NCI-H2196 (cell line): ENCODE measurements around the gene TBC1D14.

Experiments used
- DNase-seq: peaks from one replicate; lab custom pipeline; 2025; ENCODE audit not compliant: unreplicated experiment; lab: John Stamatoyannopoulos, UW

TBC1D14 gene, protein sequence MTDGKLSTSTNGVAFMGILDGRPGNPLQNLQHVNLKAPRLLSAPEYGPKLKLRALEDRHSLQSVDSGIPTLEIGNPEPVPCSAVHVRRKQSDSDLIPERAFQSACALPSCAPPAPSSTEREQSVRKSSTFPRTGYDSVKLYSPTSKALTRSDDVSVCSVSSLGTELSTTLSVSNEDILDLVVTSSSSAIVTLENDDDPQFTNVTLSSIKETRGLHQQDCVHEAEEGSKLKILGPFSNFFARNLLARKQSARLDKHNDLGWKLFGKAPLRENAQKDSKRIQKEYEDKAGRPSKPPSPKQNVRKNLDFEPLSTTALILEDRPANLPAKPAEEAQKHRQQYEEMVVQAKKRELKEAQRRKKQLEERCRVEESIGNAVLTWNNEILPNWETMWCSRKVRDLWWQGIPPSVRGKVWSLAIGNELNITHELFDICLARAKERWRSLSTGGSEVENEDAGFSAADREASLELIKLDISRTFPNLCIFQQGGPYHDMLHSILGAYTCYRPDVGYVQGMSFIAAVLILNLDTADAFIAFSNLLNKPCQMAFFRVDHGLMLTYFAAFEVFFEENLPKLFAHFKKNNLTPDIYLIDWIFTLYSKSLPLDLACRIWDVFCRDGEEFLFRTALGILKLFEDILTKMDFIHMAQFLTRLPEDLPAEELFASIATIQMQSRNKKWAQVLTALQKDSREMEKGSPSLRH

DNA sequence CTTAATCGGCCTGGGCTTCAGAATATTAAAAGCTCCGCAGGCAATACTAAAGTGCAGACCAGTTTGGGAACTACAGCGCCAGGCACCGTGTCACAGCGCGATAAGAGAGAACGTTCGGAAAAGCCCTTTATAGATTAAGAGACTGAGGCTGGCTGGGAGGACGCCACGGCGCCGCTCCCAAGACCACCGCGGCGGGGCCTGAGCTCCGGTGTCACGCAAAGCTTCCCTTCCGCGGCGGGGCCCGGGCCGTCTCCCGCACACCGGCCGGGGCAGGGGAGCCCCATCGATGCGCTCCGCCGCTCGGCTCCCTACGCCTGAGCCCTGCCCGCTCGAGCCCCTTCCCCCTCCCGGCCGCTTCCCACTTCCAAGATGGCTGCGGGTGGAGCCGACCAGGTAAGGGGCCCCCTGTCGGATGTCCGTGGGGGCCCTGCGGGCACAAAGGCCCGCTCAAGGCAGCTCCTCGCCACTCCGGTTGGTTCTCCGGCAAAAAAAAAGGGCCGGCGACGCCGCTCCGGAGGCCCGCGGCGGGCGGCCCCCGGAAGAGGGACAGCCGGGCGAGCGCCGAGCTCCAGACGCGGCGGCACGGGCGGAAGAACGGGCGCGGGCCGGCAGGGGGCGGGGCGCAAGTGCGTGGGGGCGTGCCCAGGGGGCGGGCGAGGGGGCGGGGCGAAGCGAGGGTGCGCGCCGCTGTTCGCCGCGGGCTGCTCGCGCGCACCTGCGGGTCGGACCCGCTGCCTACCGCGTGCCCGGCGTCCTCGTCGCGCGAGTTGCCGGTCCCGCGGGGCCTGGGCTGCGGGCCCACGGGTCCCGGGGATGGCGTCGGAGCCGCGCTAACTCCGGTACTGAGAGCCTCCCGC lies at the start of gene TBC1D14:
TBC1D14 (plus strand) TSS at position 714 of the 857 bp plus-strand sequence. CDS start 13,564 bp downstream, outside the sequence.
- DNase-seq = peak; percentile 77

DNA sequence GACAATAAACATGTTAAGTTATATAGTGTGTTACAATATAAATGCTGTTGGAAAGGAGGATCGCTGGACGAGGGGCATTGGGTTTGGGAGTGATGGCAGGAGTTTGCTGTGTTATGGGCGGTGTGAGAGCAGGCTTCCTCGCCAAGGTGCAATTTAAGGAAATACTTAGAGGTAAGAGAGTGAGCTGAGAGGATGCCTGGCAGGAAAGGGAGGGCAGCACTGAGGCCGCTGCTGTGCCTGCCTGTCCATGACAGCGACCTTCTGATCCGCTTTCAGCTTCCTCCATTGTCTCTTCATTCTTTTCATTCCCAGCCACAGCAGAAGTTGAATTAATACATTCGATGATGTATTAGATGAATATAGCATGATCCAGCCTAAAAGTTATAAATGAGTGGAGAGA lies 41.2 kb upstream of the TBC1D14 start:
- no peak for DNase-seq

DNA sequence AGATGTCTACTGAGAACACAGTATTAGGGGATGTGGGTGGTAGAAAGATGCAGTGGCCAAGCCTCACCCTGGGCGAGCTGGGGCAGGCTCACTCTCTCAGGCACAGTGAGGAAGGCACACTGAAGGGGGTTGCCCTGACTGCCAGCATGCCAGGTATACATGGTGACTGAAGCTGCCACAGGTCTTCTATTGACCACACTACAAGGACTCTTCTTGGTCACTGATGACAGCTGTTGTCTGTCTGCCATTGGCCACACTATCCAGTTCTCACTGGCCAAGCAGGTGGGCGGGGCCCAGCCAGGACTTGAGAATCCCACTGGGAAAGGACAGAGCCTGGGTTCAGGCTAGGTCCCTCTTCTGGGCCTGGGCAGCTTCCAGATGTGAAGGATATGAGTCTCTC lies 39.7 kb upstream of the TBC1D14 start:
- no peak for DNase-seq

DNA sequence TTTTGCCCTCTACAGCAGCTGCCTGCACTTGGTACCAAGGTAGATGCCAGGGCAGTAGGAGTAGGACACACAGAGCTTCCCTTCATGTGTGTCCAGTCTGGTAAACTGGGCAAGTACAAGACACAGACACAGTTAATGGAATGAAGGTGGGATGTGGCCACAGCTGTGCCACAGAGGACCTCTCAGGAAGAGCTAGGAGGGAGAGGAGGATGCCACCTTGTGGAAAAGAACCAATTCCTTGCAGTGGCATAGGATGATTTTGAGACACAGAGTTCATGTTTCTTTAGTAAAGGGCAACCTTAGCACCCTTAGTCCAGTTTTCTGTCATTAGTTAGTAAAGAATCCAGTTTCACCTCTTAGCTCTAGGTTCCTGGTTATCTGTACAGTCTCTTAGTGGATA lies 36.3 kb upstream of the TBC1D14 start:
- DNase-seq = no peak

DNA sequence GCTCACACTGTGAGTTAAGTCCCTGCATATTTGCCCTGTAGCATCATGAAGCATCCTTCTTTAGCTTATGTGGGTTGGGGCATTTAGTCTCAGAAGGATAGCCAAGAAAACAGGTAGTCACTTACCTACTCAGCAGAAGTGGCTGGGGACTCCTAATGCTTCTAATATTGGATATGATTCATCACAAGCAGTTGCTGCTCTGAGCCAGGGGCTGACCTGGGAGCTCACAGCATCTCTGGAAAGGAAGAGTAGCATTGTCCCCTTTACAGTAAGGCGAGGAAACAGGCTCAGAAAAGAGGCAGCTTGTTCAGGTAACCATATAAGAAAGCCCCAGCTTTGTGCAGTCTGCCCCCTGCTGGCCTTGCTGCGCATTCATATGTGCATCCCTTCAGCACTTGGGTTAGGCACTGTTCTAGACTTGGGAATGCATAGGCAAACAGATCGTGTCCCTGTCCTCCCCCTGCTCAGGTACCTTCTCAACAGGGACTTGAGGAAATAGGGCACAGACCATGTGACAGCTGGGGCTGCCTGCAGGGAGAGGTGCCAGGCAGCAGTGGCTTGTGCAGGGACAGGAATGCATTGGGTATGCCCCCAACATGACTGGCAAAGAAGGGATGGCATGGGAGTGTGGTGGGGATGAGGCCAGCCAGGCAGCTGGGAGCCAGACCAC lies 35.7 kb upstream of the TBC1D14 start:
- DNase-seq = peak; percentile 74

DNA sequence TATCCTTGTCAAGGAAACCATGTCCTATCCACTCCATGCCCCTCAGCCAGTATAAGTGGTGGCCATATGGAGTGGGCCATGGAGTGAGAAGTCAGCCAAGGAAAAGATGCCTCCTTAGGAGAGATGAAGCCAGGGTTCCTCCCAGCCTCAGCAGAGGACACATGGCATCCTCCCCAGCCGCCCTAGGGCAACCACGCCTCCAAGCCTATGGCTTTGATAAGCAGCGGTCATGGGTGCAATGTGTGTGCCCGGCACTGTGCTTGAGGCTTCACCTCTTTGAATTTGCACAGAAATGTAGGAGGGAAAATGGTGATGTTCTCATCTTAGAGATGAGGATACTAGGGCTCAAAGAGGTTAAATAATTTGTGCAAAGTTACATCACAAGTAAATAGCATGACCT lies 34.6 kb upstream of the TBC1D14 start:
- DNase-seq = no peak

DNA sequence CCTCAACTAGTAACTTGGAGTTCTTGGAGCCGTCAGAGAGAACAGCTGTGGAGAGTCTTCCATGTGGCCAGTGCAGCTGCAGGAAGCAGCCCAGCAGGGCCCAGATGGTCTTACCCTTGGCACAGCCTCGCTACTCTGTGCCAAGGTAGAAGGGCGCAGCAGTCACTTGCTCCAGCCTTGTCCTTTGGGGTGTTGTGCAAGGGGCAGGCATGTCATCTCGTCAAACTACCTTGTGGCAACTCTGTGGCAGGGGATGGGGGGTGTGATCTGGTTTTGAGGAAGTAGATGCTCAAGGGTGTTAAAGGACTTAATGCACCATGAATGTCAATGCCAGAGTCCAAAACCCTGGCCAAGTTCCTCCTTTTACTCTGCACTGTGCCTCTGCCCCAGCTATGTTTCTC lies 34.2 kb upstream of the TBC1D14 start:
- no peak for DNase-seq

DNA sequence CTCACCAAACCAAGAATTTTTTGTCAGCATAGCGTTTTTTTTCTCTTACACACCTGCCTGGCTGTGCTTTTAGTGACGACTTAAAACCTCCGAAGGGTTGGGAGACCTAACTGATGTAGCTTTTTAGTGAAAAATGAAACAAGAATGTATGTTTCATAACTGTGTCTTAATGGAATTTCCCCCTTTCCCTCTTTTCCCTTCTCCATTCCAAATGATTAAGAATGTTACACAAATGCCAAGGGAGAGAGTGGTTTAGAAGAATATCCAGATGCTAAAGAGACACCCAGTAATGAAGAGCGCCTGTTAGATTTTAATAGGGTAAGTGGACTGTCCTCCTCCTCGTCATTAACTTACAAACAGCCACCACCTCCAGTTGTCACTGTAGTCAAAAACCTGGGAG lies 33.2 kb upstream of the TBC1D14 start:
- no peak for DNase-seq

DNA sequence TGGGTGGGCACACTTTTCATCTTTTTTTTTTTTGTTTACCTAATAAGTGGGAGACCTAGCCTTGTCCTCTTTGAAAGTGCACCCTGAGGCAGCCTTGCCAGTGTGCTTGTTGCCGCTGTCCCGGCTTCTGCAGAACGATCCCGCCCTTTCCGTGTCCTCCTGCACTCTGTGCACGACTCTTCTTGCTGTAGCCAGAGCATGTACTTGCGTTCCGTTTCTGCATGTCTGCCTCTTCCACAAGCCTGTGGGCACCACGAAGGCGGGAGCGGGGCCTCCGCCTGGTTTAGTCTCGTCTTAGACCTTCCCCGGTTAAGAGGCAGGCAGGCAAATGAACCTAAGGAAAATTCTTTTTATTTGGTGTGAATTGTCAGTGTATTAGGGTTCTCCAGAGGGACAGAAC lies 32.6 kb upstream of the TBC1D14 start:
- DNase-seq = no peak

DNA sequence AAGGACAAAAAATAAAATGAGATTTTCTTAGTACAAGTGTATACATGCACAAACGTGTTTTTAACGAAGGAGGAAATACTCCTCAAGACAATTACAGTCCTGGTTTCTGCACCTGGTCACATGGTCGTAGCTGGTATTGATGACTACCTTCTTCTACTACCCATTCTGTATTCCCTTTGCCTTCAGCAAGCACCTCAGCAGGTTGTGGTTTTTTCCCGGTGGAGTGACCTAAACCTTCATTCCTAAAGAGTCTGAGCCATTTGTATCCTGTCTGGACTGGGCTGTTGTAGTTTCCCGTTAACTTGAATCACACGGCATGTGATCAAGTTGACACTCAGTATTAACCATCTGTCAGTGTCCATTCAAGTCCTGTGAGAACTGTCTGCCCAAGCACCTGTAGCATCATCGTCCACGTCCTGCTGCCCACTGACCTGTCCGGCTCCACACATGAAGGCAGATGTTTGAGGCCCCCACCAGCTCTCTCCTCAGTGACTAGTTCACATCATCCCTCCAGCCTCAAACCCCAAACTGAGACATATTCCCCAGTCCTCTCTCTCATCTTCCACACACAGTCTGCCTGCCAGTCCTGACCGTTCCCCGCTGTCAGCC lies 31.1 kb upstream of the TBC1D14 start:
- DNase-seq = no peak

DNA sequence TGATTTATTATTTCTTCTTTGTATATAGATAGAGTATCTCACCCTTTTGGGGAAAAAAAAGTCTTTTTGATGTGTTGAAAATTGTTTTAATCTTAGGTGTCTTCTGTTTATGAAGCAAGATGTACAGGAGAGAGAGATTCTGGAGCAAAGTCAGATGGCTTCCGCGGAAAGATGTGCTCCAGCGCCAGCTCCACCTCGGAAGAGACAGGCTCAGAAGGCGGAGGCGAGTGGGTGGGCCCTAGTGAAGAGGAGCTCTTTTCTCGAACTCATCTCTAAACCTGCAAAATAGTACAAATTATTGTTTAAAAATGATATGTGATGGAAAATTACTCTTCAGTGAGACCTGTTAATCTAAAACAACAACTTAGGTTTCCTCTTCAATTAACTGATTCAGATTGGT lies 28.9 kb upstream of the TBC1D14 start:
- DNase-seq = no peak

DNA sequence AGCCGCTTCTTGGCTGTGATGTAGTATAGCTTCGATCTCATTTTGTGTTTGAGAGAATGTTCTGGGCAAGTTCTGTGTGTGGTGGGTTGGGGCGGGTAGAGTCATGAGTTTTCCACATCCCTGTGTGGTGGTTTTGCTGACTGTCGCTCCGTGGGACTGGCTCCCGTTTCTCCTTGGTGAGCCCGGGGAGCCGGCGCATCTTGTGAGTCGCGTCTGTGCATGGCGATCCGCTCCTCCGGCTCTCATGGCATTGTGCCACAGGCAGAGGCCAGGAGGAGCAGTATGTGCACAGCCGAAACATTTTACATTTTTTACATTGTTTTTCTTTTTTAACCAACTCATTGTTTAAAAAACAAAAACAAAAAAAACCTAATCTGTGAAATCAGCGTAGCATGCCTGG lies 27.7 kb upstream of the TBC1D14 start:
- DNase-seq = no peak

DNA sequence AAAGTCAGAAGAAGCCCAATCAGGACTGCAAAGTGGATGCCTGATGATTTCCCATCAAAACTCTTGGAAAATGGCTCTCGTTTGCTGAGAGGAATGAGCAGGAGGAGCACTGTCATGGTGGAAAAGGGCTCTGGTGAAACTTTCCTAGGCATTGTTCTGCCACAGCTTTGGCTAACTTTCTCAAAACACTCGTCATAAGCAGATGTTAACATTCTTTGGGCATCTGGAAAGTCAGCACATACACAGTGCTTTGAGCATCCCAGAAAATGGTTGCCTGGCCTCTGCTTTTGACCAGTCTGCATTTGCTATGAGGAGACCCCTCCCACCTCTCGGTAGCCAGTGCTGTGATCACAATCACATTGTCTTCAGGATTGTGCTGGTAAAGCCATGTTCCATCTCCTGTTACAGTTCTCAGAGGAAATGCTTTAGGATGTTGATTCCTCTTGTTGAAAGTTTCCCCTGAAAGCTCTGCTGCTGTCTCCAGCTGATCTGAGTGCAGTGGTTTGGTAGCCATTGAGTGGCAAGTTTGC lies 25.2 kb upstream of the TBC1D14 start:
- no peak for DNase-seq

DNA sequence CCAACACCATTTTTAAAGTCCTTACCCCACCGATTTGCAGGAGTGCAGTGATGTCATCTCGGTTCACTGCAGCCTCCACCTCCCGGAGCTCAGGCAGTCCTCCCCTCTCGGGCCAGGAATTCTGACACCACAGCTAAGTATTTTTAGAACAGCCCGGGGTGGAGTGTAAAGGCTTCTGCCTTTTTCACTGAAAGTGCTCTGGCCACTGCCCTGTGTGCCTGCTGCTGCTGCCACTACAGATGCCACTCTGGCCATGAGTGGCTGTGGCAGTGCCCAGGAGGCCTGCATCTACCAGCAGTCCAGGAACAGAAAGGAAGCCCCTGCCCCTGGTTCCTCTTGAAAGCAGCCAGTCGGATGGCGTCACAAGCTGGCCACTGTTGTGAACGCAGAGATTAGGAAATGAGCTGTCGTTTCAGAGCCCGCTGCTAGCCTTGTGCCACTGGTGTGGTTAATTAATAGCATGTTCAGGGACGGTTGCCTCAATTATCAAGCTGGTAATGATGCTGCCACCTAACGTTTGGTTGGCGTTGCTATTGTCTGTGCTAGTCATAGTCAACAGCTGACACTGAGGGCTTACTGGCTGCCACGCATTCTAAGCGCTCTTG lies 23.6 kb upstream of the TBC1D14 start:
- DNase-seq = no peak

DNA sequence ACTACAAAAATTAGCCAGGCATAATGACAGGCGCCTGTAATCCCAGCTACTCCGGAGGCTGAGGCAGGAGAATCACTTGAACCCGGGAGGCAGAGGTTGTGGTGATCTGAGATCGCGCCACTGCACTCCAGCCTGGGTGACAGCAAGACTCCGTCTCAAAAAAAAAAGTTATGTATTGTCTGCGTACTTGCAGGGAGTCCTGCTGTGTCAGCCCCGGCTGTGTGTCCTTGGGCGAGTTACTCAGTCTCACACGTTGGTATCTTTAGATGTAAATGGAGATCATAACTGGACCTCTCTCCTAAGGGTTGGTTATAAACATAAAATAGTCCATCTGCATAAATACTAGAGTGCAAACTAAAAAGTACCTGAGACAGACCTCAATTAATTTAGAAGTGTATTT lies 22.7 kb upstream of the TBC1D14 start:
- no peak for DNase-seq

DNA sequence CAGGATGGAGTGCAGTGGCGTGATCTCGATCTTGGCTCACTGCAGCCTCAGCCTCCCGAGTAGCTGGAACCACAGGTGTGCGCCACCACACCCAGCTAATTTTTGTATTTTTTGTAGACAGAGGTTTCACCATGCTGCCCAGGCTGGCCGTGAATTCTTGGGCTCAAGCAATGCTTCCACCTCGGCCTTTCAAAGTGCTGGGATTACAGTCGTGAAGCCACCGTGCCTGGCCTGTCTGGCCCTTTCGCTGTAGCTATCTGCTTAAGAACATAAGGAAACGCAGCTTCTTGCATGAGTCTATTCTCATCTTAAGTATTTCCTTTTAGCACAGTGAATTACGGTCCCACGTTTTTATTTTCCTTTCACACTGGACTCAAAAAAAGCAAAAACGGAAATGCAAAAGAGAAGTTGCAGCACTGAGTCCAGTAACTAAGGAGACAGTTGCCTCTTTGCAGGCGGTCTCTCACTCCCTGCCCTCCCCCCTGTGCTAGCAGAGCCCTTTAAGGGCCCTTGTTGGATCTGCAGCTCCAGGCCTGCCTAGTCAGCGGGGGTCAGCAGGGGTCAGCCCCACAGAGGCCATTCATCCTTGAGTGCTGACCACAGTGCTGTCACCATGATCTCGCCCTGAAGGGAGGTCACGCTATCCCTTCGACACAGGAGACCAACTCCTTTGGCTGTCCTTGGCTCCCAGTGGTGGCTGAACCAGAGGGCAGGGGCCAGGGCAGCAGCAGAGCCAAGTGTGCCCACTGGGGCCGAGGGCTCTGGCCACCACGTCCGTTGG lies 21.8 kb upstream of the TBC1D14 start:
- no peak for DNase-seq

DNA sequence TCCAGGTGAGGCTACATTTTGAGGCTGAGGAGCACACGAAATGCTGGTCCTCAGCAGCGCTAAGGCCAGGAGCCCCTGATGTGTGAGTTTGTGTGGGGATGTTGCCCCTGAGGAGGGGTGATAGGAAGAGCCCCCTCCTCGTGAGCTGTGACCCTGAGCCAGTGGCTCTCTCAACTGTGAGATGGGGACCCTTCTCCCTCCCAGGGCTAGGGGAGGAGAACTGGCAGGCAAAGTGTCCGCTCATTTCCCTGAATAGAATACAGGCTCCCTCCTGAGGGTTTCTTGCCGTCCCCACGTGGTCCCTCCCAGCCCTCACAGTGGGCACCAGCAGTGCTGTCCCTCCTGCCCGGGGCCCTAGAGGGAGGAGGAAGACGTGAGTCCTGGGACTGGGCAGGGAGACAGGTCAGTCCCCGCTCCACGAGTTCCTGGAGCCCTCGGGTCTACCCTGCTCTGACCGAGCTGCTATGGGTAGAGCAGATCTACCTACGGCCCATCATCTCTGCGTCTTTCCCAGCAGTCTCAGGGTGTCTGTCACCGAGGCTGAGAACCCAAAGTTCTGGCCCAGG lies 21.0 kb upstream of the TBC1D14 start:
- DNase-seq = no peak

DNA sequence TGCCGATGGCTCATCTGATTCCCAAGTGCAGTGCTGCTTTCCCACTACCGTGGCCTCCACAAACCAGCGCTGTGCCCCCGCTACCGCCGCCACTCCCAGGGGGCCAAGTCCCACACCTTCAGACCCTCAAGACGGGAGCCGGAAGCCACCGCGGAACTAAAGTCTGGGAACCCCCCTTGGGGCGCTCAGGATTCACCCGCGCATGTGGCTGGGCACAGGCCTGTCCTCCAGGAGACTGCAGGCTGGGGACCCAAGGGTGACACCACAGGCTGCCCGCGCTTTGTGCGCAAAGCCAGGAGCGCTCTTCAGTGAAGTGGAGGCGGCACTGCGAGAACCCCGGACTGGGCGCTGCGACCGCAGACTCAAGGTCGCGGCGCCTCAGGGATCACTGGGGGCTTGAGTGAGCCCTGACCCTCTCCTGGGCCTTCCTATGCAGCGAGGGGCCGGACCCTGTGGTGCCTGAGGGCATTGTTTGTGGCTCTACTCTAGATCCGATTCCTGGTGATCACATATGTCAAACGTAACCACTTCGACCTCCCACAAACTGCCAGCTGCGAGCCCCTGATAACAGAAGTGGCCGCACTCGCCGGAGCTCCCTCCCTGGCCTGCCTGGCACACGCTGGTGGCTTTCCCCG lies 20.4 kb upstream of the TBC1D14 start:
- no peak for DNase-seq
